Osteoblast (primary cell): ENCODE data around the gene SLC25A6. TPM values are rescaled to one million over a fixed set of nuclear protein-coding genes. Genes with fewer than 3 reads are reported as not detected.
"Not testable (repeated sequence)": the region's sequence is repeated elsewhere in the genome, so short reads cannot be mapped to it uniquely, and the experiment has no call there.

ENCODE experiments used
- DNase-seq: peaks from one replicate; pipeline ENCODE4 v3.0.0; 2011; ENCODE audit warnings: low spot score, mixed read lengths; ENCODE audit not compliant: insufficient read length; ENCODE audit errors: missing footprints
- H2AFZ ChIP-seq: 2 replicates; pipeline ENCODE4 v1.6.0; 2011; ENCODE audit warnings: mild to moderate bottlenecking, low read length
- H3K27ac ChIP-seq: 2 replicates; pipeline ENCODE4 v1.5.1; 2011; ENCODE audit warnings: mild to moderate bottlenecking, low read depth, low read length, moderate library complexity
- H3K27me3 ChIP-seq: 2 replicates; pipeline ENCODE4 v1.6.0; 2012; ENCODE audit warnings: mild to moderate bottlenecking, control low read depth, inconsistent platforms, low read length, moderate library complexity; ENCODE audit not compliant: insufficient read depth
- H3K36me3 ChIP-seq: 2 replicates; pipeline ENCODE4 v1.5.1; 2011; ENCODE audit warnings: mild to moderate bottlenecking, low read length, control low read depth, moderate library complexity; ENCODE audit not compliant: insufficient read depth
- H3K4me1 ChIP-seq: 2 replicates; pipeline ENCODE4 v1.5.1; 2011; ENCODE audit warnings: mild to moderate bottlenecking, low read length, control low read depth, moderate library complexity; ENCODE audit not compliant: insufficient read depth
- H3K4me2 ChIP-seq: 2 replicates; pipeline ENCODE4 v1.6.0; 2011; ENCODE audit warnings: mild to moderate bottlenecking, low read length; ENCODE audit not compliant: insufficient read depth
- H3K4me3 ChIP-seq: fragments of 200-600 bp; sonication (generic); 3 replicates; pipeline ENCODE4 v1.5.1; 2012; ENCODE audit warnings: mild to moderate bottlenecking, low read length, inconsistent platforms; ENCODE audit not compliant: insufficient read depth
- H3K79me2 ChIP-seq: 2 replicates; pipeline ENCODE4 v1.6.0; 2012; ENCODE audit warnings: mild to moderate bottlenecking, low read length, control low read depth, inconsistent platforms; ENCODE audit not compliant: insufficient read depth
- H3K9me3 ChIP-seq: 2 replicates; pipeline ENCODE4 v1.5.1; 2011; ENCODE audit warnings: low read depth, low read length, control low read depth
- H4K20me1 ChIP-seq: 2 replicates; pipeline ENCODE4 v1.6.0; 2012; ENCODE audit warnings: mild to moderate bottlenecking, low read length, control low read depth; ENCODE audit not compliant: insufficient read depth
- total RNA-seq: library from RNA; depleted of rRNA; stranded (reverse); fragments of >200 nt; gene quantifications from 2 replicates; pipeline ENCODE4 v1.2.3, GENCODE V29; 2012
- TF ChIP-seq, protein P1 (sequence below): IDR thresholded peaks from 2 replicates; pipeline ENCODE4 v1.5.1; 2011; ENCODE audit warnings: mild to moderate bottlenecking, low read depth, low read length, moderate library complexity; ENCODE audit errors: extremely low read depth

SLC25A6 gene
- total RNA-seq, 1 donor: 203 TPM

- H3K27ac ChIP-seq: no peak overlapping the region
- H2AFZ ChIP-seq: no peak overlapping the region
- no peak for DNase-seq
- no peak overlapping the region for H3K4me3 ChIP-seq
- H3K79me2 ChIP-seq: no peaks in the 10 kb centered on the region
- no peaks in the 10 kb centered on the region for H3K27me3 ChIP-seq
- H3K36me3 ChIP-seq: no peaks in the 10 kb centered on the region
- H3K4me2 ChIP-seq: no peak overlapping the region
- H3K9me3 ChIP-seq: no peaks in the 10 kb centered on the region
- TF ChIP-seq, protein P1, sequence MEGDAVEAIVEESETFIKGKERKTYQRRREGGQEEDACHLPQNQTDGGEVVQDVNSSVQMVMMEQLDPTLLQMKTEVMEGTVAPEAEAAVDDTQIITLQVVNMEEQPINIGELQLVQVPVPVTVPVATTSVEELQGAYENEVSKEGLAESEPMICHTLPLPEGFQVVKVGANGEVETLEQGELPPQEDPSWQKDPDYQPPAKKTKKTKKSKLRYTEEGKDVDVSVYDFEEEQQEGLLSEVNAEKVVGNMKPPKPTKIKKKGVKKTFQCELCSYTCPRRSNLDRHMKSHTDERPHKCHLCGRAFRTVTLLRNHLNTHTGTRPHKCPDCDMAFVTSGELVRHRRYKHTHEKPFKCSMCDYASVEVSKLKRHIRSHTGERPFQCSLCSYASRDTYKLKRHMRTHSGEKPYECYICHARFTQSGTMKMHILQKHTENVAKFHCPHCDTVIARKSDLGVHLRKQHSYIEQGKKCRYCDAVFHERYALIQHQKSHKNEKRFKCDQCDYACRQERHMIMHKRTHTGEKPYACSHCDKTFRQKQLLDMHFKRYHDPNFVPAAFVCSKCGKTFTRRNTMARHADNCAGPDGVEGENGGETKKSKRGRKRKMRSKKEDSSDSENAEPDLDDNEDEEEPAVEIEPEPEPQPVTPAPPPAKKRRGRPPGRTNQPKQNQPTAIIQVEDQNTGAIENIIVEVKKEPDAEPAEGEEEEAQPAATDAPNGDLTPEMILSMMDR: no peak
- no peaks in the 10 kb centered on the region for H4K20me1 ChIP-seq
- H3K4me1 ChIP-seq: no peaks in the 10 kb centered on the region
These were observed 37.6 kb downstream of the SLC25A6 start for GRCh38 chrX:1354036-1355019.

DNA sequence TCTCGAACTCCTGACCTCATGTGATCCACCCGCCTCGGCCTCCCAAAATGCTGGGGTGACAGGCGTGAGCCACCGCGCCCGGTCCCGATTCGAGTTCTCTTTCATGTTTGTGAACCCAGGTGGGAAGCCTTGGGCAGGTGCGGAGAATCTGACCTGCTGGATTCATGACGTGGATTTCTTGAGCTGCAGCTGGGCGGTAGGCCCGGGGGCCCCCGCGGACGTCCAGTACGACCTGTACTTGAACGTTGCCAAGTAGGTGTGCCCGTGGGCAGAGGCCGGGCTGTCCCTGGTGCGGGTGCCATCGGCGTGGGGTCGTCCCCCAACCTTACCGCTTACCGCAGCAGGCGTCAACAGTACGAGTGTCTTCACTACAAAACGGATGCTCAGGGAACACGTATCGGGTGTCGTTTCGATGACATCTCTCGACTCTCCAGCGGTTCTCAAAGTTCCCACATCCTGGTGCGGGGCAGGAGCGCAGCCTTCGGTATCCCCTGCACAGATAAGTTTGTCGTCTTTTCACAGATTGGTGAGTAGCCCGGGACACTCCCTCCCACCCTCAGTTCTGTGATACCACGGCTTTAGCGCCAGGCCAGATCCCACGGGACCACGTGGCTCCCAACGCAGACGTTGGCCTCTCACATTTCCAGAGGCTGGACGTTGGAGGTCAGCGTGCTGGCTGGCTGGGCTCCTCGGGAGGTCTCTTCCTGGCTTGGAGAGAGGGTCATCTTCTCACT lies 39.8 kb downstream of the SLC25A6 start:
- H3K79me2 ChIP-seq: no peaks in the 10 kb centered on the region
- DNase-seq: no peak
- H3K4me2 ChIP-seq: no peak overlapping the region
- no peaks in the 10 kb centered on the region for H3K9me3 ChIP-seq
- TF ChIP-seq, protein P1: no peak
- no peak overlapping the region for H3K4me3 ChIP-seq
- no peaks in the 10 kb centered on the region for H3K4me1 ChIP-seq
- no peaks in the 10 kb centered on the region for H4K20me1 ChIP-seq
- H3K27ac ChIP-seq: no peak overlapping the region
- no peaks in the 10 kb centered on the region for H3K27me3 ChIP-seq
- no peaks in the 10 kb centered on the region for H3K36me3 ChIP-seq
- H2AFZ ChIP-seq: no peak overlapping the region

GRCh38 chrX:1349606-1350005 lies 42.3 kb downstream of the SLC25A6 start:
- H3K4me1 ChIP-seq, H3K36me3 ChIP-seq, DNase-seq, H3K79me2 ChIP-seq, H3K27ac ChIP-seq, H4K20me1 ChIP-seq, H3K27me3 ChIP-seq, H2AFZ ChIP-seq, H3K4me2 ChIP-seq, H3K4me3 ChIP-seq, H3K9me3 ChIP-seq: not testable (repeated sequence)

DNA sequence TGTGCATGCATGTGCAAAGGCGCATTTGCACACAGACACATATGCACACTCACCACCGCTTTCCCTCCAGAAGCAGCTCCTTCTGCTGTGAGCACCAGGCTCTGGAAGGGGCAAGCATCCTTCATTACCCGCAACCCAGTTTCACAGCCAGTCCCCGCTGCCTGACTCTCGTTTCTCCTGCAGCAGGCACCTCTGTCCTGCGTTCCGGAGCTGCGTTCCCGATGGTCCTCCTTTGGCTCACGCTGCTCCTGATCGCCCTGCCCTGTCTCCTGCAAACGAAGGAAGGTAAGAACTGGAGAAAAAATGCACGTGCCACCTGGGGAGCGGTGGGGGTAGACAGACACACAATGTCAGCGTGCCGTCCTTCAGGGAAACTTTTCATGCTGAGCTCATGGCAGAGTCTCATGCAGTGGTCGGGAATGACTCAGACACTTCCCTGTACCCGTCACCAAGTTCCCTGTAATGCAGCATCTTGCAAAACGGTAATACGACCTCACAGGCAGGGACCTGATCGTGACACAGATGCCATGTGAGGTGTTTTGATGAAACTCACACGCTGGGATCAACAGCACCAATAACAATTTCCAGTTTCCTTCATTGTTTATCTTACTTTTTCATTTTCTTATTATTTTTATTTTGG lies 50.2 kb downstream of the SLC25A6 start:
- no peak for DNase-seq
- no peak overlapping the region for H3K4me2 ChIP-seq
- H4K20me1 ChIP-seq: no peaks in the 10 kb centered on the region
- TF ChIP-seq, protein P1: no peak
- H3K27me3 ChIP-seq: no peaks in the 10 kb centered on the region
- H3K4me1 ChIP-seq: peaks cover 2% of the 10 kb centered on the region
- no peaks in the 10 kb centered on the region for H3K36me3 ChIP-seq
- no peaks in the 10 kb centered on the region for H3K79me2 ChIP-seq
- H3K27ac ChIP-seq: no peak overlapping the region
- no peak overlapping the region for H2AFZ ChIP-seq
- H3K9me3 ChIP-seq: peaks cover 4% of the 10 kb centered on the region
- no peak overlapping the region for H3K4me3 ChIP-seq
